ENCODE measurements around the gene TEDC1.
A peak's percentile ranks its signal among the peaks of the same experiment; 100 is the strongest.

TEDC1 gene

DNA sequence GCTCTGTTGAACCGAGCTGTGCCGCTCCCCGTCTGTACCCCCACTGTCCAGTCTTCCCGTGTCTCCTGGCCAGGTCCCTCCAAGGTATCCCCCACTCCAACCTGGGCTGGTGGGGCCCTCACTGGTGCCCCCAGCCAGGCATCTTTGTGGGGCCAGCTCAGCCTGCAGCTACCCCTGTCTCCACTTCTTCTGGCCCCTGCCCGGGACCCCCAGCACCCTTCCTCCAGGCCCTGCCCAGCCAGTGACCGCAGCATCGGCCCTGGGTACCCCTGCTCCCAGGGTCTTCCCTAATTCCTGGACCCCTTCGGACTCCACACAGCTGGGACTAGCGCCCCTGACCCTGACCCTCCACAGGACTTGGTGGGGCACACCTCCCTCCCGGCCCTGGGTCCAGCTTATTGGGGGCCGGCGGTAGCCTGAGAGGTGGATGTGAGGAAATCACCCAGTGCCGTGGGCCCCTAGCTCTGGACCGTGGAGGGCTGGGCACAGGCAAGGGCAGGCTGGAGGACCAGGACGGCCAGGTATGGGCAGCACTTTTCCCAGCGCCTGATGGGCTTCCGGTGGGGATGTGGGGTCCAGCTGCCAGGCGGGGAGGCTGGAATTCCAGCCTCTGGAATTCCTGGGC lies 8.4 kb upstream of the TEDC1 start:
- 90% methylated on average over 17 of the region's 18 CpGs for WGBS
- Histone ChIP-seq H3K4me2 (ENCODE audit: low read length, poor library complexity, severe bottlenecking) (no peak overlapping the region), H3K9me3 (ENCODE audit: control insufficient read depth, low read length) (no peaks in the 10 kb centered on the region), H3K79me1 (replicated peaks; ENCODE audit: low read length, poor library complexity, severe bottlenecking) (no peaks in the 10 kb centered on the region), H3K4ac (ENCODE audit: low read depth in 1 of 2, low read length in 2 of 2) (peak overlapping the region; percentile 1 to 93), H2BK12ac (ENCODE audit: low read length in 2 of 2) (peak overlapping the region; percentile 75 to 88), H3K4me1 (ENCODE audit: control insufficient read depth, insufficient read depth, low read depth, low read length) (peaks cover 57% of the 10 kb centered on the region), H3K27ac (ENCODE audit: low read length, poor library complexity, severe bottlenecking) (no peak overlapping the region), H4K8ac (ENCODE audit: low read length) (peak overlapping the region; percentile 88), H3K9ac (ENCODE audit: low read length) (peak overlapping the region; percentile 97), H2BK15ac (ENCODE audit: low read depth, poor library complexity, severe bottlenecking) (peak overlapping the region; percentile 75), H3K36me3 (ENCODE audit: control insufficient read depth in 1 of 2, insufficient read depth in 2 of 2, low read depth in 1 of 2, low read length in 2 of 2) (no peaks in the 10 kb centered on the region), H2AK5ac (ENCODE audit: low read length, severe bottlenecking) (peak overlapping the region; percentile 15), H3K14ac (ENCODE audit: low read length in 2 of 2) (peak overlapping the region in 1 of 2 experiments; percentile 13), H3K18ac (ENCODE audit: low read depth in 1 of 2, low read length in 2 of 2) (peak overlapping the region; percentile 67 to 89), H3K4me3 (ENCODE audit: insufficient read depth in 1 of 2, low read depth in 1 of 2, low read length in 2 of 2) (peak overlapping the region in 1 of 2 experiments; percentile 62), H4K91ac (ENCODE audit: low read length) (peak overlapping the region; percentile 87), H3K23ac (ENCODE audit: low read length in 2 of 2) (no peak overlapping the region), H2AFZ (ENCODE audit: low read depth, low read length) (no peak overlapping the region), H3K27me3 (ENCODE audit: control insufficient read depth in 1 of 2, insufficient read depth in 1 of 2, low read length in 2 of 2) (peaks cover 25% of the 10 kb centered on the region in 2 experiments), H2BK5ac (ENCODE audit: low read depth, low read length, poor library complexity, severe bottlenecking) (no peak overlapping the region), H2BK120ac (ENCODE audit: low read depth, low read length) (peak overlapping the region; percentile 95)
- no peak for DNase-seq

DNA sequence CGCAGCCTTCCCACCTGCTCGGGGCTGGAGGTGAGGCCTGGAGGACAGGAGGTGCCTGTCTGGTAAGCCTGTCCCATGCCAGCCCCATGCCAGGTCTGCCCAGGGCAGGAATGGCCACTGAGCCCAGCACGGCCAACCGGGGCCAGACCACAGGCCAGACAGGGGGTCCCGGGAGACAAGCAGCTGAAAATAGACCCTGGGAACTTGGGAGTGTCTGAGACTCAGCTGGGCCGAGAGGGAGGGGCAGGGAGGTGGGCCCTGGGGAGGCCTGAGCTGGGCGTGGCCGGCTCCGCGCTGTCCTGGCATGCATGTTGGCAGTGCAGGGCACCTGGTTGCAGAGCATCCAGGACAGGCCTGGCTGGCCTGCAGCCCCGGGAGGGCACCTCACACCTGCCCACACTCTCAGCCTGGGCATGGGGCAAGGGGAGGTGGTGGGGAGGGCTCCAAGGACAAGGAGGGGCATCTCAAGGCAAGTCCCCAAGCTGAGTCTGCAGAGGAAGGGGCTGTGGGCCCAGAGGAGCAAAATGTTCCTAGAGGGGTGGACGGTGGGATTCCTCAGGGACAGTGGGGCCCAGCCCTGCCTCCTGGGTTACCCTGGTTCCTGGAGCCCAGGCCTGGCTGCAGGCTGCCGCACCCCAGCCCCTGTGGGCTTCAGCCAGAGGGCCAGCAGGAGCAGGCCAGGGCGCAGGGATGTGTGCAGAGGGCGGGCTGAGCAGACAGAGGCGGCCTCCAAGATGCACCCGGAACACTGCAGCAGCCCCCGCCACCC lies 7.6 kb upstream of the TEDC1 start:
- H3K4me1 ChIP-seq (ENCODE audit: control insufficient read depth, insufficient read depth, low read depth, low read length) = peaks cover 54% of the 10 kb centered on the region
- no peak overlapping the region for H3K4me2 ChIP-seq (ENCODE audit: low read length, poor library complexity, severe bottlenecking)
- peaks cover 25 to 33% of the 10 kb centered on the region in 2 experiments for H3K27me3 ChIP-seq (ENCODE audit: control insufficient read depth in 1 of 2, insufficient read depth in 1 of 2, low read length in 2 of 2)
- H2BK15ac ChIP-seq (ENCODE audit: low read depth, poor library complexity, severe bottlenecking) = peak overlapping the region; percentile 57
- no peaks in the 10 kb centered on the region for H3K79me1 ChIP-seq (replicated peaks; ENCODE audit: low read length, poor library complexity, severe bottlenecking)
- H4K91ac ChIP-seq (ENCODE audit: low read length) = peak overlapping the region; percentile 56
- H3K36me3 ChIP-seq (ENCODE audit: control insufficient read depth in 1 of 2, insufficient read depth in 2 of 2, low read depth in 1 of 2, low read length in 2 of 2) = no peaks in the 10 kb centered on the region
- no peak overlapping the region for H4K8ac ChIP-seq (ENCODE audit: low read length)
- H2AFZ ChIP-seq (ENCODE audit: low read depth, low read length) = no peak overlapping the region
- peak overlapping the region; percentile 97 for H3K9ac ChIP-seq (ENCODE audit: low read length)
- WGBS = 90% methylated on average over 17 of the region's 18 CpGs
- H3K27ac ChIP-seq (ENCODE audit: low read length, poor library complexity, severe bottlenecking) = no peak overlapping the region
- DNase-seq = no peak
- H3K18ac ChIP-seq (ENCODE audit: low read depth in 1 of 2, low read length in 2 of 2) = peak overlapping the region in 1 of 2 experiments; percentile 48
- H2AK5ac ChIP-seq (ENCODE audit: low read length, severe bottlenecking) = no peak overlapping the region
- H2BK120ac ChIP-seq (ENCODE audit: low read depth, low read length) = no peak overlapping the region
- no peak overlapping the region for H3K23ac ChIP-seq (ENCODE audit: low read length in 2 of 2)
- no peaks in the 10 kb centered on the region for H3K9me3 ChIP-seq (ENCODE audit: control insufficient read depth, low read length)
- H3K4me3 ChIP-seq (ENCODE audit: insufficient read depth in 1 of 2, low read depth in 1 of 2, low read length in 2 of 2) = no peak overlapping the region
- H2BK12ac ChIP-seq (ENCODE audit: low read length in 2 of 2) = peak overlapping the region in 1 of 2 experiments; percentile 74
- peak overlapping the region in 1 of 2 experiments; percentile 36 for H3K14ac ChIP-seq (ENCODE audit: low read length in 2 of 2)
- peak overlapping the region in 1 of 2 experiments; percentile 24 for H3K4ac ChIP-seq (ENCODE audit: low read depth in 1 of 2, low read length in 2 of 2)
- H2BK5ac ChIP-seq (ENCODE audit: low read depth, low read length, poor library complexity, severe bottlenecking) = no peak overlapping the region

DNA sequence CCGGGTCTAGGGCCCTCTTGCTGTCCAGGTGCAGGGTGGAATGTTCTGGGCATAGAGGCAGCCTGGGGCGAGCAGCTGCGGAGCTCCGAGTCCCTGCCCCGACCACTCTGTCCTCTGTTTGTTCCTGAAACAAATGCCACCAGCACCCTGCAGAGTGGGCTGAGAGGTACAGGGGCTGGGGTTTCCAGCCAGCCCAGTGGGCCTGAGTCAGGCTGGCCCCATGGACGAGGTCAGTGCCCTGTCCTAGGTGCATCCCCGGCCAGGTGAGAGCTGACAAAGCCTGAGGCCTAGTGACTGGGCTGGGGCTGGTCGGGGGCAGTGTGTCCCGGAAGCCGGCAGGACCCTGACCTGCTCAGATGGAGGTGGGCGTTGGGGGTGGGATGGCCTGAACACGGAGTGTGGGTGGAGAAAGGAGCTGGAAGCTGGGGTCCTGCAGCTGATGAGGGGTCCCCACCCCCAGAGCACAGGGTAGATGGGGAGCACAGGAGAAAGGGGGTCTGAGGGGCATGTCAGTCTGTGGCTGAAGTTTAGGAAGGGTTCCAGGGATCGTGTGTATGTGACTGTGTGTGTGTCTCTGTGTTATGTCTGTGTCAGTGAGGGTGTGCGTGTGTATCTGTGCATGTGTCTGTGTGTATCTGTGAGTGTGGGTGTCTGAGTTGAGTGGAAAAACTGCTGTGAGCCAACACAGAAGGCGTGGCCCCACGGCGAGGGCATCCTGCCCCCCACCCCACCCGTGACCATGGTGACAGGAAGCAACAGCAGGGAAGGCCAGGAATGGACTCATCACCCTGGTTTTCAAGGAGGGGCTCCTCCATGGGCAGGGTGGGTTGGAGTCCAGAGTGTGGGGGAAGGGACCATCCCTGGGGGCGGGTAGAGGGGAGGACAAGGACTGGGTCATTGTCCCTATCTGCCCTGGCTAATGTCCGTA lies 6.7 kb upstream of the TEDC1 start:
- peak overlapping the region in 1 of 2 experiments; percentile 0 for H3K18ac ChIP-seq (ENCODE audit: low read depth in 1 of 2, low read length in 2 of 2)
- H2BK15ac ChIP-seq (ENCODE audit: low read depth, poor library complexity, severe bottlenecking) = no peak overlapping the region
- peaks cover 21 to 36% of the 10 kb centered on the region in 2 experiments for H3K27me3 ChIP-seq (ENCODE audit: control insufficient read depth in 1 of 2, insufficient read depth in 1 of 2, low read length in 2 of 2)
- no peak overlapping the region for H3K4ac ChIP-seq (ENCODE audit: low read depth in 1 of 2, low read length in 2 of 2)
- peak overlapping the region; percentile 15 for H4K8ac ChIP-seq (ENCODE audit: low read length)
- peak; percentile 74 for DNase-seq
- H3K14ac ChIP-seq (ENCODE audit: low read length in 2 of 2) = no peak overlapping the region
- no peak overlapping the region for H2BK5ac ChIP-seq (ENCODE audit: low read depth, low read length, poor library complexity, severe bottlenecking)
- H3K4me2 ChIP-seq (ENCODE audit: low read length, poor library complexity, severe bottlenecking) = no peak overlapping the region
- H3K36me3 ChIP-seq (ENCODE audit: control insufficient read depth in 1 of 2, insufficient read depth in 2 of 2, low read depth in 1 of 2, low read length in 2 of 2) = no peaks in the 10 kb centered on the region
- H4K91ac ChIP-seq (ENCODE audit: low read length) = peak overlapping the region; percentile 32
- H2BK12ac ChIP-seq (ENCODE audit: low read length in 2 of 2) = peak overlapping the region; percentile 22 to 23
- WGBS = 80% methylated on average over 20 of the region's 20 CpGs
- H3K9me3 ChIP-seq (ENCODE audit: control insufficient read depth, low read length) = no peaks in the 10 kb centered on the region
- H2AFZ ChIP-seq (ENCODE audit: low read depth, low read length) = no peak overlapping the region
- no peaks in the 10 kb centered on the region for H3K79me1 ChIP-seq (replicated peaks; ENCODE audit: low read length, poor library complexity, severe bottlenecking)
- H3K27ac ChIP-seq (ENCODE audit: low read length, poor library complexity, severe bottlenecking) = no peak overlapping the region
- no peak overlapping the region for H2BK120ac ChIP-seq (ENCODE audit: low read depth, low read length)
- no peak overlapping the region for H3K4me3 ChIP-seq (ENCODE audit: insufficient read depth in 1 of 2, low read depth in 1 of 2, low read length in 2 of 2)
- H3K4me1 ChIP-seq (ENCODE audit: control insufficient read depth, insufficient read depth, low read depth, low read length) = peaks cover 54% of the 10 kb centered on the region
- no peak overlapping the region for H2AK5ac ChIP-seq (ENCODE audit: low read length, severe bottlenecking)
- no peak overlapping the region for H3K23ac ChIP-seq (ENCODE audit: low read length in 2 of 2)
- H3K9ac ChIP-seq (ENCODE audit: low read length) = no peak overlapping the region
